ENCODE measurements around the gene TSPAN4.

The TSPAN4 gene

GRCh38 chr11:845872-846495, 3.3 kb downstream of the TSPAN4 start:
- peak overlapping the region; percentile 31 for H3K4me3 ChIP-seq (ENCODE audit: low read depth, low read length)
- TF ChIP-seq CTCF (IDR thresholded peaks at IDR 0.05; ENCODE audit: low read depth, low read length): no peak

GRCh38 chr11:846496-847098, 3.9 kb downstream of the TSPAN4 start:
- H3K4me3 ChIP-seq (ENCODE audit: low read depth, low read length): no peak overlapping the region; the same call in 1 of the 2 replicates
- no peak for TF ChIP-seq CTCF (IDR thresholded peaks at IDR 0.05; ENCODE audit: low read depth, low read length)

GRCh38 chr11:847876-848275, 5.2 kb downstream of the TSPAN4 start:
- no peak for TF ChIP-seq CTCF (IDR thresholded peaks at IDR 0.05; ENCODE audit: low read depth, low read length)
- no peak overlapping the region for H3K4me3 ChIP-seq (ENCODE audit: low read depth, low read length)

GRCh38 chr11:848380-848931, 5.8 kb downstream of the TSPAN4 start:
- no peak overlapping the region for H3K4me3 ChIP-seq (ENCODE audit: low read depth, low read length)

GRCh38 chr11:849104-849824, 6.6 kb downstream of the TSPAN4 start:
- no peak for TF ChIP-seq CTCF (IDR thresholded peaks at IDR 0.05; ENCODE audit: low read depth, low read length)
- H3K4me3 ChIP-seq (ENCODE audit: low read depth, low read length): peak overlapping the region; percentile 40

More at GRCh38 chr11:848380-848931, 5.8 kb downstream of the TSPAN4 start:
- peak; percentile 92 for TF ChIP-seq CTCF (IDR thresholded peaks at IDR 0.05; ENCODE audit: low read depth, low read length)

DNA sequence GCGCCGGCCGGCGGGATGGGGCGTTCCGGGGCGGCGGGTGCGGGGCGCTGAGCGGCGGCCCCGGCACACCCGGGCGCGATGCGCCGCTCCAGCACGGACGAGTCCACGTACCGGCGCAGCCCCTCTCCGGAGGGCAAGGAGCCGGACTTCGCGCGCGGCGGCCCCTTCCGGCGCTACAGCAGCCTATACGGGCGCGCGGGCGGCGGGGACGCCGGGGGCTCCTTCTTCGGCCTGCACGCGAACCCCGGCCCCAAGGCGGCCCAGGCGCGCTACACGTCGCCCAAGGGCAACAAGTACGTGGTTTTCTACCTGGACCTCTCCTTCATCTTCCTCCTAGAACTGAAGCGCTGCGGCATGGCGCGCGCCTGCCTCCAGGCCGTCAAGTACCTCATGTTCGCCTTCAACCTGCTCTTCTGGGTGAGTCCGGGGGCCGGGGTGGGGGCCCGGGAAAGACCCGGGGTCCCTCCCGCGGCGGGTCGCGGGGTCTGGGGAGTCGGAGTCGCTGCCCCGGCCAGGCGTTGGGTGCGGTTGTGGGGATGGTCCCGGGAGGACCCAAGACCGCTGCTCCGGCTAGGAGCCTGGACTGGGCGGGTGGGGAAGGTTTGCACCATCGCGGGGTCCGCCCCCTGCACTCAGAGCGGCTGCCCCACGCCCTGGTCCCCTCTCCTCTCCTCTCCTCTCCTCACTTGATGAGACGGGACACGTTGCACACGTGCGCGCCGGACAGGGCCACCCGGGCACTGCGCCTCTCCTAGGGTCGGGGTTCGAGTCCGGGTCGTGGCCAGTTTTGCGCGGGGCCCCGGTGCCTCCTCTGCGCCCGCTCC, 7.5 kb downstream of the TSPAN4 start:
- peak overlapping the region; percentile 9; the same call in 1 of the 2 replicates for H3K4me3 ChIP-seq (ENCODE audit: low read depth, low read length)
- no peak for TF ChIP-seq CTCF (IDR thresholded peaks at IDR 0.05; ENCODE audit: low read depth, low read length)

Data from WI38 (cell line).